ENCODE data around the gene SLC6A1.
"Not testable (repeated sequence)": the region's sequence is repeated elsewhere in the genome, so short reads cannot be mapped to it uniquely, and the experiment has no call there.

SLC6A1 gene

GRCh38 chr3:11059799-11060115, 67.2 kb downstream of the SLC6A1 start:
- DNase-seq (ENCODE audit: low read depth in 2 of 2): no peak

- peak; percentile 21 to 44 for DNase-seq (ENCODE audit: low read depth in 2 of 2)
Observed at GRCh38 chr3:11060500-11061251, 68.1 kb downstream of the SLC6A1 start.

- DNase-seq (ENCODE audit: low read depth in 2 of 2): not testable (repeated sequence)
Observed at GRCh38 chr3:11061268-11061871, 68.8 kb downstream of the SLC6A1 start.

- DNase-seq (ENCODE audit: low read depth in 2 of 2): no peak
Observed at GRCh38 chr3:11062704-11063103, 70.2 kb downstream of the SLC6A1 start.

DNA sequence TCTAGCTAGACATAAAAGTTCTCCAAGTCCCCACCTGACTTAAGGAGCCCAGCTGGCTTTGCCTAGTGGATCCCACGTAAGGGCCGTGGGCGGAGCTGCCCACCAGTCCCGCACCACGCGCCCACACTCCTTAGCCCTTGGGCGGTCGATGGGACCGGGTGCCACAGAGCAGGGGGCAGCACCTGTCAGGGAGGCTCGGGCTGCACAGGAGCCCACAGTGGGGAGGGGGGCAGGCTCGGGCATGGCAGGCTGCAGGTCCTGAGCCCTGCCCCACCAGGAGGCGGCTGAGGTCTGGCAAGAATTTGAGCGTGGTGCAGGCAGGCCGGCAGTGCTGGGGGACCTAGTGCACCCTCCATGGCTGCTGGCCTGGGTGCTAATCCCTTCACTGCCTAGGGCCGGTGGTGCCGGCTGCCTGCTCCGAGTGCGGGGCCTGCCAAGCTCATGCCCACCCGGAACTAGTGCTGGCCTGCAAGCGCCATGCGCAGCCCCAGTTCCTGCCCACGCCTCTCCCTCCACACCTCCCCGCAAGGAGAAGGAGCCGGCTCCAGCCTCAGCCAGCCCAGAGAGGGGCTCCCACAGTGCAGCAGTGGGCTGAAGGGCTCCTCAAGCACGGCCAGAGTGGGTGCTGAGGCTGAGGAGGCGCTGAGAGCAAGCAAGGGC, 78.7 kb downstream of the SLC6A1 start:
- DNase-seq (ENCODE audit: low read depth in 2 of 2): no peak

- no peak for DNase-seq (ENCODE audit: low read depth in 2 of 2)
Observed at GRCh38 chr3:11072631-11073030, 80.1 kb downstream of the SLC6A1 start.

- no peak for DNase-seq (ENCODE audit: low read depth in 2 of 2)
Observed at GRCh38 chr3:11074011-11074410, 81.5 kb downstream of the SLC6A1 start.

- no peak for DNase-seq (ENCODE audit: low read depth in 2 of 2)
Observed at GRCh38 chr3:11074451-11074850, 81.9 kb downstream of the SLC6A1 start.

GRCh38 chr3:11075122-11075521, 82.6 kb downstream of the SLC6A1 start:
- DNase-seq (ENCODE audit: low read depth in 2 of 2): not testable (repeated sequence)

DNA sequence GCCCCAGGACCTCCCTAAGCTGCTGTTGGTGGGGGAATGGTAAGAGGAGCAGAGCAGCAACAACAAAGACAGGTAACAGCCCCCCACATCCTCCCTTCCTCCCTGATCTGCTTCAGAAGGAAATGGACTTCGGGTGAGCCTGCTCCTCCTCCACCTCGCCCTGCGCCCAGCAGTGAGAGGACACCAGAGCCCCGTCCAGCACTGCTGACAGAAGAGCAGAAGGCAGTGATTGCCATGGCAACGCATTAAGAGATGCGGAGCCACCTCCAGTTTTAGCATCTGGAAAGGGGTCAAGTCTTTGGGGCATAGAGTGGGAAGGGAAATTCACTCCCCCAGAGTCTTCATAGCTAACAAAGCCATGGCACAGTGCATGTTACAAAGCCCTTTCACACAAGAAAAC, 84.2 kb downstream of the SLC6A1 start:
- DNase-seq (ENCODE audit: low read depth in 2 of 2): no peak

- DNase-seq (ENCODE audit: low read depth in 2 of 2): no peak
Observed at GRCh38 chr3:11077466-11077865, 84.9 kb downstream of the SLC6A1 start.

- no peak for DNase-seq (ENCODE audit: low read depth in 2 of 2)
Observed at GRCh38 chr3:11078826-11079515, 86.4 kb downstream of the SLC6A1 start.

GRCh38 chr3:11080492-11080891, 87.9 kb downstream of the SLC6A1 start:
- no peak for DNase-seq (ENCODE audit: low read depth in 2 of 2)

DNA sequence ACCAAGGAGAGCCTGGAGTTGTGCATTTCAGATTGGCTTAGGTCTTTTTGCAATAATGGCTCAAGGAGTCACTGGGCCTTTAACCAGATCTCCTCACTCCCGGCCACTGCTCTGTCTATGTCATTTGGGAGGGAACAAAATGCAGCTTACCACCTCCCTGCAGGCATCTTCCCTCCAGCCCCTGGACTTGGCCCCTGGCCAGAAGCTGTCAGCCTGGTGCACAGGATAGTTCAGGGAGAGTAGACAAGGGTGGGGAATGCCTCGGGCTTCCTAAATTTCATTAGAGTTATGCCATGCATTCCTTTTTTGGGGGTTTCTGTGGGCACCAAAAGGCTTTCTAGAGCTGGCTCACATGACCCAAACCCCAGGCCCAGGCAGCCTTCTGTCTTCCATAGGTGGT, 91.5 kb downstream of the SLC6A1 start:
- DNase-seq (ENCODE audit: low read depth in 2 of 2): no peak

GRCh38 chr3:11084677-11085076, 92.1 kb downstream of the SLC6A1 start:
- DNase-seq (ENCODE audit: low read depth in 2 of 2): no peak

- no peak for DNase-seq (ENCODE audit: low read depth in 2 of 2)
Observed at GRCh38 chr3:11085093-11085840, 92.7 kb downstream of the SLC6A1 start.

GRCh38 chr3:11086856-11087255, 94.3 kb downstream of the SLC6A1 start:
- no peak for DNase-seq (ENCODE audit: low read depth in 2 of 2)

DNA sequence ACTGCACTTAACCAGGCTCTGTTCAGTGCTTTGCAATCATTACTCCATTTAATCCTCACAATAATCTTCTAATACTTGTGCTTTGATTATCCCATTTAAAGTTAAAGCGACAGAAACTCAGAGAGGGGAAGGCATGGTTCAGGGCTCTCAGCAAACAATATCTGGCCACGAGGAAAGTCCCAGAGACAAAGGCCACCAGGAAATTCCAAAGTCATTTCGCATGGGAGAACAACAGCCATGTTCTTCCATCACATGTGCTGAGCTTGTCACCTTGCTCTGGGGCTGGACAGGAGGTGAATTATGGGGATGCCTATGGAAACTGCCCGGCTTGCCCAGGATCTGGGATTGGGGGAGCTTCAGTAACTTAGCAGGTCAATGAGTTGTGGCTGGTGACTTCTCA, 95.5 kb downstream of the SLC6A1 start:
- no peak for DNase-seq (ENCODE audit: low read depth in 2 of 2)

GRCh38 chr3:11088831-11089230, 96.3 kb downstream of the SLC6A1 start:
- DNase-seq (ENCODE audit: low read depth in 2 of 2): no peak

Measured in stimulated activated CD4-positive, alpha-beta T cell treated with anti-CD3 and anti-CD28 coated beads, Interleukin-1b, Interleukin-23, amount 100 ng/mL, for 4 hours (primary cell).